Nephron progenitor cell (in vitro differentiated cells): ENCODE measurements around the gene TNFRSF18.

ENCODE experiments used
- DNase-seq: peaks from one replicate; pipeline ENCODE4 v3.0.0; 2021
- H3K27ac Mint-ChIP-seq: 2 replicates; pipeline ENCODE4 v1.8.0; 2021; ENCODE audit warnings: mild to moderate bottlenecking, moderate library complexity, mixed read lengths
- H3K27me3 Mint-ChIP-seq: 2 replicates; pipeline ENCODE4 v1.8.0; 2021; ENCODE audit warnings: mild to moderate bottlenecking, low read depth, mixed read lengths; ENCODE audit not compliant: poor library complexity
- H3K36me3 Mint-ChIP-seq: 2 replicates; pipeline ENCODE4 v1.8.0; 2021; ENCODE audit warnings: low read depth, mixed read lengths
- H3K4me1 Mint-ChIP-seq: 2 replicates; pipeline ENCODE4 v1.8.0; 2021; ENCODE audit warnings: mixed read lengths
- H3K4me3 Mint-ChIP-seq: 2 replicates; pipeline ENCODE4 v1.8.0; 2021; ENCODE audit warnings: mild to moderate bottlenecking, moderate library complexity, mixed read lengths
- H3K9me3 Mint-ChIP-seq: 2 replicates; pipeline ENCODE4 v1.8.0; 2021; ENCODE audit warnings: mild to moderate bottlenecking, moderate library complexity, mixed read lengths
- TF ChIP-seq, protein P1 (sequence below): fragments of 200-600 bp; sonication (generic); IDR thresholded peaks from 2 replicates; pipeline ENCODE4 v1.5.0; 2021; ENCODE audit warnings: antibody characterized with exemption

The TNFRSF18 gene

DNA sequence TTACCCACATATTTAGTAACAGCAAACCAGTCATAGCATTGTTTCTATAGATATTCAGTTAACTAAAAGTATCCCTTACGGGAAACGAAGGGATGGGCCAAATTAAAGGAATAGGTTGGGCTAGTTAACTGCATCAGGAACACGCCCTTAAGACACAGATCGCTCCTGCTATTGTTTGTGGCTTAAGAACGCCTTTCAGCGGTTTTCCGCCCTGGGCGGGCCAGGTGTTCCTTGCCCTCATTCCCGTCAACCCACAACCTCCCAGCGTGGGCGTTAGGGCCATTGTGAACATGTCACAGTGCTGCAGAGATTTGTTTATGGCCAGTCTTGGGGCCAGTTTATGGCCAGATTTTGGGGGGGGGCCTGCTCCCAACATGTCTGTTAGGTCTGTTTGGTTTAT is 14.7 kb downstream of the TNFRSF18 start:
- Mint-ChIP-seq H3K4me3 (no peak overlapping the region), H3K4me1 (no peaks in the 10 kb centered on the region), H3K36me3 (peaks cover 6% of the 10 kb centered on the region), H3K27me3 (peaks cover 43% of the 10 kb centered on the region), H3K27ac (no peak overlapping the region), H3K9me3 (peaks cover 66% of the 10 kb centered on the region)
- TF ChIP-seq, protein P1, sequence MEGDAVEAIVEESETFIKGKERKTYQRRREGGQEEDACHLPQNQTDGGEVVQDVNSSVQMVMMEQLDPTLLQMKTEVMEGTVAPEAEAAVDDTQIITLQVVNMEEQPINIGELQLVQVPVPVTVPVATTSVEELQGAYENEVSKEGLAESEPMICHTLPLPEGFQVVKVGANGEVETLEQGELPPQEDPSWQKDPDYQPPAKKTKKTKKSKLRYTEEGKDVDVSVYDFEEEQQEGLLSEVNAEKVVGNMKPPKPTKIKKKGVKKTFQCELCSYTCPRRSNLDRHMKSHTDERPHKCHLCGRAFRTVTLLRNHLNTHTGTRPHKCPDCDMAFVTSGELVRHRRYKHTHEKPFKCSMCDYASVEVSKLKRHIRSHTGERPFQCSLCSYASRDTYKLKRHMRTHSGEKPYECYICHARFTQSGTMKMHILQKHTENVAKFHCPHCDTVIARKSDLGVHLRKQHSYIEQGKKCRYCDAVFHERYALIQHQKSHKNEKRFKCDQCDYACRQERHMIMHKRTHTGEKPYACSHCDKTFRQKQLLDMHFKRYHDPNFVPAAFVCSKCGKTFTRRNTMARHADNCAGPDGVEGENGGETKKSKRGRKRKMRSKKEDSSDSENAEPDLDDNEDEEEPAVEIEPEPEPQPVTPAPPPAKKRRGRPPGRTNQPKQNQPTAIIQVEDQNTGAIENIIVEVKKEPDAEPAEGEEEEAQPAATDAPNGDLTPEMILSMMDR, result no peak
- DNase-seq, result no peak

GRCh38 chr1:1189111-1189510 is 17.3 kb downstream of the TNFRSF18 start:
- no peaks in the 10 kb centered on the region for H3K36me3 Mint-ChIP-seq
- H3K27ac Mint-ChIP-seq, result no peak overlapping the region
- DNase-seq, result no peak
- no peak overlapping the region for H3K4me3 Mint-ChIP-seq
- peaks cover 6% of the 10 kb centered on the region for H3K4me1 Mint-ChIP-seq
- peaks cover 48% of the 10 kb centered on the region for H3K9me3 Mint-ChIP-seq
- TF ChIP-seq, protein P1, result no peak
- H3K27me3 Mint-ChIP-seq, result peaks cover 31% of the 10 kb centered on the region

DNA sequence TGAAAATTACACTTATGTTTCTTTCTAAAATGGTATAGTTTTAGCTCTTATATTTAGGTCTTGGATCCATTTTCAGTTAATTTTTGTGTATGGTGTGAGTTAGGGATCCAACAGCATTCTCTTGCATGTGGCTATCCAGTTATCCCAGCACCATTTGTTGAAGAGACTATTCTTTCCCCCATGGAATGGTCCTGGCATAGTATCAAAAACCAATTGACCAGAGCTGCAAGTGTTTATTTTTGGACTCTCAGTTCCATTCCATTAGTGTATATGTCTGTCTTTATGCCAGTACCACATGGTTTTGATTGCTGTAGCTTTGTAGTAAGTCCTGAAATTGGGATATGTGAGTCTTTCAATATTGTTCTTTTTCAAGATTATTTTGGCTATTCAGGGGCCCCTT is 18.5 kb downstream of the TNFRSF18 start:
- TF ChIP-seq, protein P1, result no peak
- peaks cover 31% of the 10 kb centered on the region for H3K27me3 Mint-ChIP-seq

DNA sequence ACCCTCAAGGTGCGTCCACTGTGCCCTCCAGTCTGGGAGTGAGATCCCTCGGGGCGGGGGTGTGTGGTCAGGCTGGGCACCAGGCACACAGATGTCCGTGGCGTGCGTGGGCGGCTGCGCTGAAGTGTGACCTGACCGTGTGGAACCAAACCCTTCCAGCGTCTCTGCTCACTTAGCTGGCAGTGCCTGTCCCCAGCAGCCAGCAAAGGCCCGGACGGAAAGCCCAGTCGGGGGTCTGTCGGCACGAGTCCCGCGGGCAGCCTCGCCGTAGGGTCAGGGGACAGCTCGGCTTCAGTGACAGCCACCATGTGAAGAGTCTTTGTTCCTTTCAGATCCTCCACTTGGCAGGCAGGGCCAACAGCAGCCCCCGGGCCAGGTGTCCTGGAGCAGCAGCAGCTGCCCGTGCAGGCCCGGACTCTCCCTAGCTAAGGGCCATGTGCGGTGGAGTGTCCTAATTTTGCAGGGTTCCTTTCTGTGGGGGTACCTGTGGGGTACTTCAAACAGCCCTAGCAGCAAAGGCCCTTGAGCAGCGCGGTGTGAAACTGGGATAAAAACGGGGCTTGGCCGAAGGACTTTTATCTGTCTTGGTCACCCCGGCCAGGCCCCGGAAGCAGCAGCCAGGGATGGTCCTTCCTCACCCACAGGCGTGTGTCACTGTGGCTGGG is 21.2 kb downstream of the TNFRSF18 start:
- H3K36me3 Mint-ChIP-seq, result no peaks in the 10 kb centered on the region
- peaks cover 21% of the 10 kb centered on the region for H3K9me3 Mint-ChIP-seq
- peaks cover 27% of the 10 kb centered on the region for H3K4me1 Mint-ChIP-seq
- DNase-seq, result peak; percentile 6
- peaks cover 23% of the 10 kb centered on the region for H3K27me3 Mint-ChIP-seq
- TF ChIP-seq, protein P1, result no peak
- H3K27ac Mint-ChIP-seq, result no peak overlapping the region
- H3K4me3 Mint-ChIP-seq, result no peak overlapping the region

More for the DNA sequence above, 18.5 kb downstream of the TNFRSF18 start:
- peaks cover 42% of the 10 kb centered on the region for H3K9me3 Mint-ChIP-seq
- H3K4me3 Mint-ChIP-seq, result no peak overlapping the region
- no peak overlapping the region for H3K27ac Mint-ChIP-seq
- DNase-seq, result no peak
- peaks cover 11% of the 10 kb centered on the region for H3K4me1 Mint-ChIP-seq
- no peaks in the 10 kb centered on the region for H3K36me3 Mint-ChIP-seq

GRCh38 chr1:1183833-1184775 is 22.3 kb downstream of the TNFRSF18 start:
- peaks cover 27% of the 10 kb centered on the region for H3K4me1 Mint-ChIP-seq
- DNase-seq, result peak; percentile 1
- TF ChIP-seq, protein P1, result no peak
- H3K36me3 Mint-ChIP-seq, result no peaks in the 10 kb centered on the region
- H3K4me3 Mint-ChIP-seq, result no peak overlapping the region
- peaks cover 16% of the 10 kb centered on the region for H3K27me3 Mint-ChIP-seq
- H3K9me3 Mint-ChIP-seq, result peaks cover 11% of the 10 kb centered on the region
- no peak overlapping the region for H3K27ac Mint-ChIP-seq
